HEK293T (cell line): Measurements from ENCODE around the gene HSPB7.
"Not testable (repeated sequence)": the region's sequence is repeated elsewhere in the genome, so short reads cannot be mapped to it uniquely, and the experiment has no call there.

Experiments used
- BHLHE40 ChIP-seq: fragments of 450-650 bp; IDR thresholded peaks from 2 replicates; pipeline ENCODE4 v1.6.1; 2016; ENCODE audit warnings: mild to moderate bottlenecking, moderate library complexity, borderline replicate concordance
- ELF4 ChIP-seq: fragments of 450-650 bp; IDR thresholded peaks from 2 replicates; pipeline ENCODE4 v1.6.1; 2017; ENCODE audit warnings: antibody characterized with exemption
- FOXK2 ChIP-seq: fragments of 450-650 bp; IDR thresholded peaks from 2 replicates; pipeline ENCODE4 v1.6.1; 2016; ENCODE audit warnings: mild to moderate bottlenecking
- SP1 ChIP-seq: fragments of 450-650 bp; IDR thresholded peaks from 2 replicates; pipeline ENCODE4 v1.6.1; 2017
- TARDBP ChIP-seq: fragments of 450-650 bp; IDR thresholded peaks from 2 replicates; pipeline ENCODE4 v1.6.1; 2016
- TF ChIP-seq, protein P1 (sequence below): fragments of 450-650 bp; IDR thresholded peaks from 2 replicates; pipeline ENCODE4 v1.6.1; 2016

DNA sequence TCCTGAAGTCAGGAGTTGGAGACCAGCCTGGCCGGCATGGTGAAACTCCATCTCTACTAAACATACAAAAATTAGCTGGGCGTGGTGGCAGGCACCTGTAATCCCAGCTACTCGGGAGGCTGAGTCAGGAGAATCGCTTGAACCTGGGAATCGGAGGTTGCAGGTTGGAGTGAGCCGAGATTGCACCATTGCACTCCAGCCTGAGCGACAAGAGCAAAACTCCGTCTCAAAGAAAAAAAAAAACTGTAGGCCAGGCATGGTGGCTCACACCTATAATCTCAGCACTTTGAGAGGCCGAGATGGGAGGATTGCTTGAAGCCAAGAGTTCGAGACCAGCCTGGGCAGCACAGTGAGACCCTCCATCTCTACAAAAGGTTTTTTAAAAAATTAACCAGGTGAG is 16.6 kb downstream of the HSPB7 start:
- TF ChIP-seq, protein P1, sequence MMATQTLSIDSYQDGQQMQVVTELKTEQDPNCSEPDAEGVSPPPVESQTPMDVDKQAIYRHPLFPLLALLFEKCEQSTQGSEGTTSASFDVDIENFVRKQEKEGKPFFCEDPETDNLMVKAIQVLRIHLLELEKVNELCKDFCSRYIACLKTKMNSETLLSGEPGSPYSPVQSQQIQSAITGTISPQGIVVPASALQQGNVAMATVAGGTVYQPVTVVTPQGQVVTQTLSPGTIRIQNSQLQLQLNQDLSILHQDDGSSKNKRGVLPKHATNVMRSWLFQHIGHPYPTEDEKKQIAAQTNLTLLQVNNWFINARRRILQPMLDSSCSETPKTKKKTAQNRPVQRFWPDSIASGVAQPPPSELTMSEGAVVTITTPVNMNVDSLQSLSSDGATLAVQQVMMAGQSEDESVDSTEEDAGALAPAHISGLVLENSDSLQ, result not testable (repeated sequence)
- not testable (repeated sequence) for TF ChIP-seq FOXK2, TARDBP, SP1, BHLHE40, ELF4
